NCI-H2196 treated with DMSO at 0.1 percent for 48 hours (cell line): Measurements from ENCODE around the gene TPH2.

ENCODE experiments used
- DNase-seq: peaks from one replicate; lab custom pipeline; 2025; ENCODE audit not compliant: unreplicated experiment; lab: John Stamatoyannopoulos, UW

TPH2 gene

GRCh38 chr12:71958457-71958856 is 19.8 kb downstream of the TPH2 start:
- DNase-seq: no peak

DNA sequence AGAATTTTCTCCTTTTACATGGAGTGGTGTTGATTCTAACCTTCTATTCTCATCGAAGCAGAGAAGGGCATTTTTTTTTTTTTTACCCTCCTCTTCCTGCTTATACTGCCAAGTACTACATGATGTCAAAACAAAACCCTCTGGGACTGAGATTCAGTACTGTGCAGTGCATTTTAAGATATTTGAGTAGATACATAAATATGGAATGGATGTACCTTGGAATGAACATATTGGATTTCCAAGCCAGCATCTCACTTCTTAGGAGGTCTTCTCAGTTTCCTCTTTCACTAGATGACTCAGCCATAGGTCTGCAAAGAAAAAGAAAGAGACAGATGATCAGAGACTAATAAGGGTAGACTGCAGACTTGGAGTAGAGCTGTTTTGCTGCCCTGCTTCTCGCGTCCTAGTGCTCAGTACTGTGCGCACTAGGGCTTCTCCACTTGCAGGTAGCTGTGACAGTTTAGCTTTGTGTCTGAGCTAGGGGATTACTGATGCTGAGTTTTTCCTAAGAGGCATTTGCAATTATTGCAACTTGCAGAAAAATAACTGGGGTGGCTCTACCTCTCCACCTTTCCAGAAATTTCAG is 20.4 kb downstream of the TPH2 start:
- no peak for DNase-seq

DNA sequence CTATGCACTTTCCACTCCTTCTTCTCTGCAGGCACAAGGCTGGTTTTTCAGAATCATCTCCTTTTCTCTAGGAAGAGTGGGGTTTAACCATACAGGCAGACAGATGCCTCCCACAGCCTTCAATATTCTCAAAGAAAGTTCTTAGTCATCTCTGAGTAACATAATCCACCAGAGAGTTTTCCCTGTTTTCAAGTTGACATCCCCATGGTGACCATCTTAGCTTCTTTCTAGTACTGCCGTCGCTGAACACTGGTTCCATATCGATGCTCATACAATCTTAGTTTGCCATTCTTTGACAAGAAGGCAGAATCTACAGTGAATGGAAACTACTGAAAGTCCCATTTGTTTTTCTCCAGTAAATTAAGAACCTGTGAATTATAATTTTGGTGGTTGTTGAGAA is 28.6 kb downstream of the TPH2 start:
- DNase-seq: no peak

- no peak for DNase-seq
These were observed 30.7 kb downstream of the TPH2 start for GRCh38 chr12:71969330-71969729.

GRCh38 chr12:71970031-71970430 is 31.4 kb downstream of the TPH2 start:
- DNase-seq: no peak

GRCh38 chr12:71972441-71973074 is 33.9 kb downstream of the TPH2 start:
- no peak for DNase-seq

GRCh38 chr12:71973687-71974086 is 35.0 kb downstream of the TPH2 start:
- DNase-seq: no peak

GRCh38 chr12:71980538-71980937 is 41.9 kb downstream of the TPH2 start:
- no peak for DNase-seq

DNA sequence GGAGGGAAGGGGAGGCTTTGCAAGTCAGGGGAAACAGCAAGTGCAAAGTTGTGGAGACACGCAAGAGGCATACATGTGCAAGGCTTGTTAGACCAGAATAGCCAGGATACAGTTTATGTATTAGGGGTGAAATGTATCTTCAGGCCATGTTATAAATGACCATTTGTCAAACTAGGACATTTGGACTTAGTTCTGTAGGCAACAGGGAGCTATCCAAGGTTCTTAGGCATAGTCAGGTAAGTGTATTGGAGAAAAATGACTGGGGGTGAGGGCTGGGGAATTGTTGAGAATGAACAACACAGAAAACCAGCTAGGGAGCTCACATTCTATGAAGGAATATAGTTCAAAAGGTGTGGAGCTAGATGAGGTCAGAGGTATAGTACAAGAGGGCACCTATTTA is 42.5 kb downstream of the TPH2 start:
- DNase-seq: no peak

- DNase-seq: no peak
These were observed 56.1 kb downstream of the TPH2 start for GRCh38 chr12:71994715-71995114.

- no peak for DNase-seq
These were observed 61.1 kb downstream of the TPH2 start for GRCh38 chr12:71999795-72000194.

GRCh38 chr12:72000969-72001648 is 62.5 kb downstream of the TPH2 start:
- no peak for DNase-seq

DNA sequence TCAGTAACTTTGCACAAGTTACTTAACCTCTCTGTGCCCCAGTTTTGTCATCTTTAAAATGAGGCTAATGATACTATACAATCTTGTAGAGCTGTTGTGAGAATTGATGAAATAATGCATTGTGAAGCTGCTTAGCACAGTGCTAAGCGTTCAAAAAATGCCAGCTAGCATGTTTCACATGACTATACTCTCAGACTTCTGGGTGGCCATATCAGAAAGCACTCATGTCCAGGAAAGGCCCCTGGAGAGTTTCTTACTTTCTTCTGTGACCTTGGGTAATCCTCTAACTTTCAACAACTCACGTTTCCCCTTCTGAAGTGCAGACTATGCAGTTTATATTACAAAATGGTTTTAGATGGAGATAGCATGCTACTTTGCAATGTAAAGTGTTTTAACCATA is 68.1 kb downstream of the TPH2 start:
- DNase-seq: no peak

- no peak for DNase-seq
These were observed 71.7 kb downstream of the TPH2 start for GRCh38 chr12:72010356-72010755.

- no peak for DNase-seq
These were observed 72.7 kb downstream of the TPH2 start for GRCh38 chr12:72011374-72011773.

- no peak for DNase-seq
These were observed 74.2 kb downstream of the TPH2 start for GRCh38 chr12:72012874-72013273.

GRCh38 chr12:72015895-72016294 is 77.2 kb downstream of the TPH2 start:
- no peak for DNase-seq

DNA sequence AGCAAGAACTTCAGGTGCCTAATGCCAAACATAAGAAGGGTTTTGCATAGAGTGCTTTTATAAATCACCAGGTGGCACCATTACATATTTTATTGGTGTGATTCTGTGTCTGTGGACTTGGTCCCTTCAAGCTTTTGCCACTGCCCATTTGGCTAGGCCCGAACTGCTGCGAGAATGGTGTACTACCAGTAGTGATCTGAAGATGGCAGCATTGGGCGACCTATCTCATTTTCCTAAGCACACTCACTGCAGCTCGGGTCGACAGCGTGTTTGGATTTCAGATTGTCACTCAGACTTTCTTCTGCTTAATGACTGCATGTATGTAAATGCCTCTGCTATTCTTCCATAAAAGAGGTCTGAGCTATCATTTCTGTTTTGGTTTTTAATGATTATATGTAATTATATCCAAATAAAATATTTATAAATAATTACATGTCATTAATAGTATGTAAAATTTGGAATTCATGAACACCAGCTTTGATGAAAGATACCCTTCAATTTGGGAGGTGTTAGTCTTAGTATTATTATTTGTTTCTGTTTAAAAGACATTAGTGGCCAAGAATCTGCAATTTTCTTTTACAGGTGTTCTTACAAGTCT is 78.5 kb downstream of the TPH2 start:
- DNase-seq: peak; percentile 38

- DNase-seq: no peak
These were observed 79.4 kb downstream of the TPH2 start for GRCh38 chr12:72018036-72018435.

GRCh38 chr12:72024613-72025012 is 86.0 kb downstream of the TPH2 start:
- DNase-seq: no peak

GRCh38 chr12:72025524-72025923 is 86.9 kb downstream of the TPH2 start:
- DNase-seq: no peak

- no peak for DNase-seq
These were observed 90.3 kb downstream of the TPH2 start for GRCh38 chr12:72028966-72029365.
